GM23338 (cell line): Measurements from ENCODE around the gene ITPRIP. TPM values are rescaled to one million over a fixed set of nuclear protein-coding genes. Genes with fewer than 3 reads are reported as not detected.

Experiments used
- ATAC-seq: fragments of 200-7000 bp; cut with Tn5 transposase; 3 replicates; pipeline ENCODE4 v1.9.1; 2020
- DNase-seq: peaks from one replicate; pipeline ENCODE4 v3.0.0-alpha.2; 2015; ENCODE audit warnings: low spot score
- H2AFZ ChIP-seq: fragments of 200-600 bp; sonication (generic); 2 replicates; pipeline ENCODE4 v1.8.0; 2016; ENCODE audit warnings: antibody characterized with exemption, mild to moderate bottlenecking, moderate library complexity
- H3F3A ChIP-seq: fragments of 200-600 bp; sonication (generic); replicated peaks from 2 replicates; pipeline ENCODE4 v1.8.0; 2017; ENCODE audit warnings: antibody characterized with exemption, mixed run types, low read depth
- H3K27ac ChIP-seq: fragments of 200-600 bp; sonication (generic); 2 replicates; pipeline ENCODE4 v1.6.1; 2016; ENCODE audit warnings: low read depth
- H3K27me3 ChIP-seq: fragments of 200-600 bp; sonication (generic); 2 replicates; pipeline ENCODE4 v1.8.0; 2016; ENCODE audit warnings: mild to moderate bottlenecking, mixed run types, moderate library complexity; ENCODE audit not compliant: insufficient read depth
- H3K36me3 ChIP-seq: fragments of 200-600 bp; sonication (generic); 2 replicates; pipeline ENCODE4 v1.8.0; 2016; ENCODE audit warnings: mild to moderate bottlenecking; ENCODE audit not compliant: insufficient read depth
- H3K4me1 ChIP-seq: fragments of 200-600 bp; sonication (generic); 2 replicates; pipeline ENCODE4 v1.8.0; 2016; ENCODE audit warnings: mild to moderate bottlenecking, moderate library complexity; ENCODE audit not compliant: insufficient read depth
- H3K4me2 ChIP-seq: fragments of 200-600 bp; sonication (generic); 2 replicates; pipeline ENCODE4 v1.7.1; 2017; ENCODE audit warnings: mixed run types
- H3K4me3 ChIP-seq: fragments of 200-600 bp; sonication (generic); 2 replicates; pipeline ENCODE4 v1.6.1; 2016; ENCODE audit warnings: mixed run types
- H3K79me2 ChIP-seq: fragments of 200-600 bp; sonication (generic); replicated peaks from 2 replicates; pipeline ENCODE4 v1.8.0; 2017; ENCODE audit warnings: mild to moderate bottlenecking; ENCODE audit not compliant: insufficient read depth
- H3K9me2 ChIP-seq: fragments of 200-600 bp; sonication (generic); 2 replicates; pipeline ENCODE4 v1.8.0; 2017; ENCODE audit not compliant: insufficient read depth
- H4K20me1 ChIP-seq: fragments of 200-600 bp; sonication (generic); replicated peaks from 2 replicates; pipeline ENCODE4 v1.8.0; 2017; ENCODE audit warnings: mild to moderate bottlenecking; ENCODE audit not compliant: insufficient read depth
- H3K27ac Mint-ChIP-seq: 2 replicates; pipeline ENCODE4 v1.8.0; 2020; ENCODE audit warnings: inconsistent platforms, mild to moderate bottlenecking, moderate library complexity, mixed read lengths
- H3K27me3 Mint-ChIP-seq: 3 replicates; pipeline ENCODE4 v1.8.0; 2022; ENCODE audit warnings: low read depth, mild to moderate bottlenecking, moderate library complexity, mixed read lengths, inconsistent platforms; ENCODE audit not compliant: insufficient read depth, poor library complexity
- H3K36me3 Mint-ChIP-seq: 3 replicates; pipeline ENCODE4 v1.8.0; 2021; ENCODE audit warnings: low read depth, mild to moderate bottlenecking, inconsistent platforms, moderate library complexity, mixed read lengths
- H3K4me1 Mint-ChIP-seq: 3 replicates; pipeline ENCODE4 v1.8.0; 2020; ENCODE audit warnings: mild to moderate bottlenecking, inconsistent platforms, mixed read lengths
- H3K4me3 Mint-ChIP-seq: 3 replicates; pipeline ENCODE4 v1.8.0; 2021; ENCODE audit warnings: moderate library complexity, mild to moderate bottlenecking, inconsistent platforms, mixed read lengths
- H3K9me3 Mint-ChIP-seq: 3 replicates; pipeline ENCODE4 v1.8.0; 2020; ENCODE audit warnings: moderate library complexity, mild to moderate bottlenecking, inconsistent platforms, mixed read lengths
- NANOG ChIP-seq: IDR thresholded peaks from 2 replicates; pipeline ENCODE4 v1.6.1; 2016; ENCODE audit warnings: antibody characterized with exemption, borderline replicate concordance
- POLR2AphosphoS5 ChIP-seq: IDR thresholded peaks from 2 replicates; pipeline ENCODE4 v1.6.1; 2016; ENCODE audit warnings: antibody characterized with exemption, low read depth
- STAT1 ChIP-seq: IDR thresholded peaks from one replicate; pipeline ENCODE4 v1.6.1; 2016; ENCODE audit warnings: antibody characterized with exemption; ENCODE audit not compliant: unreplicated experiment
- ZNF331 ChIP-seq: fragments of 250-450 bp; sonication (Bioruptor Pico); IDR thresholded peaks from 2 replicates; pipeline ENCODE4 v1.5.0; 2020; ENCODE audit warnings: low read depth, mild to moderate bottlenecking, moderate library complexity
- ZNF462 ChIP-seq: fragments of 250-450 bp; sonication (Bioruptor Pico); IDR thresholded peaks from 2 replicates; pipeline ENCODE4 v1.5.0; 2020; ENCODE audit warnings: mild to moderate bottlenecking, moderate library complexity
- polyA plus RNA-seq: library from polyadenylated mRNA; unstranded; fragments of >200 nt; fragmentation: Nextera tagmentation; extraction: Ambion mirVana; gene quantifications from 2 replicates; pipeline ENCODE4 v1.2.1, GENCODE V29; 2016
- total RNA-seq: library from RNA; depleted of rRNA; stranded (reverse); fragments of >200 nt; shearing (Covaris generic); gene quantifications from 2 replicates; pipeline ENCODE4 v1.2.3, GENCODE V29; 2014

The ITPRIP gene
- total and polyA plus RNA-seq, 2 experiments from 2014 or later = 6.9 to 15.2 TPM

GRCh38 chr10:104323085-104323484 lies 15.2 kb downstream of the ITPRIP start:
- H3K27ac Mint-ChIP-seq = peak overlapping the region; percentile 72; the same call in 1 of the 2 replicates
- Histone ChIP-seq H3K79me2 (peaks cover 99% of the 10 kb centered on the region), H3K4me1 (peaks cover 59% of the 10 kb centered on the region), H3F3A (no peaks in the 10 kb centered on the region), H3K4me3 (0 out of 2 replicates have a peak overlapping the region, but pooled peaks have one; percentile 26), H3K4me2 (peak overlapping the region; percentile 70), H4K20me1 (peaks cover 11% of the 10 kb centered on the region; the same call in 1 of the 2 replicates), H3K36me3 (no peaks in the 10 kb centered on the region), H3K27ac (peak overlapping the region; percentile 86; the same call in 1 of the 2 replicates), H3K9me2 (0 out of 2 replicates have a peak, but pooled peaks cover 2% of the 10 kb centered on the region), H3K27me3 (no peaks in the 10 kb centered on the region), H2AFZ (no peak overlapping the region)
- H3K4me1 Mint-ChIP-seq = peaks cover 84% of the 10 kb centered on the region
- peaks cover 36% of the 10 kb centered on the region for H3K36me3 Mint-ChIP-seq
- peak; percentile 40 for ATAC-seq
- H3K9me3 Mint-ChIP-seq = no peaks in the 10 kb centered on the region
- peak overlapping the region; percentile 40; the same call in 2 of the 3 replicates for H3K4me3 Mint-ChIP-seq
- H3K27me3 Mint-ChIP-seq = peaks cover 10% of the 10 kb centered on the region
- TF ChIP-seq STAT1 = no peak
- peak; percentile 67; the same call in 1 of the 2 replicates for TF ChIP-seq ZNF462
- 0 out of 2 replicates have a peak, but pooled peaks have one; percentile 27 for TF ChIP-seq POLR2AphosphoS5
- peak; percentile 72 for TF ChIP-seq NANOG
- DNase-seq = peak; percentile 37

GRCh38 chr10:104322416-104322782 lies 15.9 kb downstream of the ITPRIP start:
- Mint-ChIP-seq H3K27me3 (peaks cover 14% of the 10 kb centered on the region), H3K9me3 (no peaks in the 10 kb centered on the region; the same call in 2 of the 3 replicates), H3K4me3 (no peak overlapping the region), H3K4me1 (peaks cover 84% of the 10 kb centered on the region), H3K36me3 (peaks cover 39% of the 10 kb centered on the region), H3K27ac (peak overlapping the region; percentile 72; the same call in 1 of the 2 replicates)
- H3F3A ChIP-seq = no peaks in the 10 kb centered on the region
- peaks cover 59% of the 10 kb centered on the region for H3K4me1 ChIP-seq
- peaks cover 99% of the 10 kb centered on the region for H3K79me2 ChIP-seq
- no peaks in the 10 kb centered on the region for H3K27me3 ChIP-seq
- H3K4me3 ChIP-seq = peak overlapping the region; percentile 26; the same call in 1 of the 2 replicates
- H3K36me3 ChIP-seq = no peaks in the 10 kb centered on the region
- H4K20me1 ChIP-seq = peaks cover 11% of the 10 kb centered on the region; the same call in 1 of the 2 replicates
- peak overlapping the region; percentile 86; the same call in 1 of the 2 replicates for H3K27ac ChIP-seq
- H2AFZ ChIP-seq = no peak overlapping the region
- H3K9me2 ChIP-seq = 0 out of 2 replicates have a peak, but pooled peaks cover 2% of the 10 kb centered on the region
- ATAC-seq (no peak; the same call in 2 of the 3 replicates), DNase-seq (no peak)
- peak overlapping the region; percentile 64 for H3K4me2 ChIP-seq
- TF ChIP-seq ZNF331 (CRISPR knock-in tag) (no peak), ZNF462 (no peak)
